Measurements from ENCODE around the gene DYNC2I2. TPM values are rescaled to one million over a fixed set of nuclear protein-coding genes. Genes with fewer than 3 reads are reported as not detected.
"Not testable (repeated sequence)": the region's sequence is repeated elsewhere in the genome, so short reads cannot be mapped to it uniquely, and the experiment has no call there.

DYNC2I2 gene
- polyA plus RNA-seq (ENCODE audit: insufficient read length in 10 of 10): 10 to 100 TPM; 34.6 to 50.4 (median 42.3) TPM
- long read RNA-seq, donor 1, transcript WDR34-201 (9 exons, 1,755 nt): major isoform, 14 of 39 reads
- long read RNA-seq, donor 1, partial matches to known transcripts: 24 of 39 reads
- long read RNA-seq, donor 1, other reads (novel, unspliced or antisense): 0 of 39 reads
- long read RNA-seq, donor 2, transcript WDR34-201 (9 exons, 1,755 nt): major isoform, 8 of 20 reads
- long read RNA-seq, donor 2, partial matches to known transcripts: 12 of 20 reads
- long read RNA-seq, donor 2, other reads (novel, unspliced or antisense): 0 of 20 reads
- long read RNA-seq, donor 3: 0 reads
- long read RNA-seq, donor 4, transcript WDR34-201 (9 exons, 1,755 nt): major isoform, 7 of 17 reads
- long read RNA-seq, donor 4, partial matches to known transcripts: 10 of 17 reads
- long read RNA-seq, donor 4, other reads (novel, unspliced or antisense): 0 of 17 reads
- long read RNA-seq, donor 5, transcript WDR34-201 (9 exons, 1,755 nt): major isoform, 15 of 28 reads
- long read RNA-seq, donor 5, partial matches to known transcripts: 13 of 28 reads
- long read RNA-seq, donor 5, other reads (novel, unspliced or antisense): 0 of 28 reads
- long read RNA-seq, donor 6, transcript WDR34-201 (9 exons, 1,755 nt): major isoform, 10 of 25 reads
- long read RNA-seq, donor 6, partial matches to known transcripts: 9 of 25 reads
- long read RNA-seq, donor 6, other reads (novel, unspliced or antisense): 5 of 25 reads
- long read RNA-seq, donor 7, partial matches to known transcripts: 9 of 13 reads
- long read RNA-seq, donor 7, other reads (novel, unspliced or antisense): 0 of 13 reads
- long read RNA-seq, donor 8, transcript WDR34-201 (9 exons, 1,755 nt): major isoform, 13 of 14 reads
- long read RNA-seq, donor 8, partial matches to known transcripts: 0 of 14 reads
- long read RNA-seq, donor 8, other reads (novel, unspliced or antisense): 0 of 14 reads
- long read RNA-seq, donor 9, partial matches to known transcripts: 0 of 3 reads
- long read RNA-seq, donor 9, other reads (novel, unspliced or antisense): 0 of 3 reads

- peak; percentile 96 to 99 (median 97) for DNase-seq
These were observed at the start of gene DYNC2I2 for GRCh38 chr9:128656416-128657343. TSS of gene DYNC2I2 (minus strand) at chr9:128656847. CDS start at chr9:128656726, 121 bp downstream.

- no peak for DNase-seq
These were observed 49.4 kb upstream of the DYNC2I2 start for GRCh38 chr9:128706045-128706444.

GRCh38 chr9:128705051-128705965 lies 48.7 kb upstream of the DYNC2I2 start:
- no peak for DNase-seq

GRCh38 chr9:128704356-128704670 lies 47.7 kb upstream of the DYNC2I2 start:
- no peak for DNase-seq

- DNase-seq: no peak
These were observed 47.1 kb upstream of the DYNC2I2 start for GRCh38 chr9:128703616-128704355.

GRCh38 chr9:128702949-128703615 lies 46.4 kb upstream of the DYNC2I2 start:
- peak in 1 of 3 donors; percentile 52 for DNase-seq

- DNase-seq: peak; percentile 78 to 96 (median 88)
These were observed 45.9 kb upstream of the DYNC2I2 start, which contains the start of gene PKN3 for GRCh38 chr9:128702445-128702948. TSS of gene PKN3 (plus strand) at chr9:128702503. CDS start at chr9:128702916, 413 bp downstream.

- no peak for DNase-seq
These were observed 44.7 kb upstream of the DYNC2I2 start for GRCh38 chr9:128701227-128701854.

- DNase-seq: not testable (repeated sequence)
These were observed 42.6 kb upstream of the DYNC2I2 start for GRCh38 chr9:128699096-128699795.

GRCh38 chr9:128696923-128697707 lies 40.5 kb upstream of the DYNC2I2 start:
- DNase-seq: no peak

- no peak for DNase-seq
These were observed 37.7 kb upstream of the DYNC2I2 start for GRCh38 chr9:128694344-128694743.

GRCh38 chr9:128693738-128694137 lies 37.1 kb upstream of the DYNC2I2 start:
- DNase-seq: not testable (repeated sequence)

- DNase-seq: no peak
These were observed 34.0 kb upstream of the DYNC2I2 start for GRCh38 chr9:128690684-128691034.

GRCh38 chr9:128689820-128690683 lies 33.4 kb upstream of the DYNC2I2 start:
- peak; percentile 36 to 69 (median 66) for DNase-seq

- peak in 1 of 3 donors; percentile 79 for DNase-seq
These were observed 32.7 kb upstream of the DYNC2I2 start for GRCh38 chr9:128689293-128689774.

Data from muscle of back (tissue), 13 donors.